Endothelial cell of umbilical vein (primary cell): ENCODE data around the gene ACIN1. TPM values are rescaled to one million over a fixed set of nuclear protein-coding genes. Genes with fewer than 3 reads are reported as not detected.

Source experiments
- BruUV-seq: library from RNA; stranded (reverse); fragments of 400-500 nt; replicated peaks from 2 replicates; lab custom pipeline; 2021; lab: Mats Ljungman, UMichigan
- CTCF ChIA-PET: fragments of 300-600, 350-600 bp; sonication (Branson Sonifier 250); formaldehyde crosslinking; loops from one replicate; lab custom pipeline; 2021; ENCODE audit warnings: antibody characterized with exemption, inconsistent platforms; lab: Charles Lee
- POLR2A ChIA-PET: fragments of 300-600, 350-600 bp; sonication (Branson Sonifier 250); formaldehyde crosslinking; loops from one replicate; lab custom pipeline; 2021; ENCODE audit warnings: antibody characterized with exemption, inconsistent platforms; lab: Charles Lee
- DNase-seq: peaks from one replicate; pipeline ENCODE4 v3.0.0-alpha.2; 2011; ENCODE audit warnings: low read depth, low spot score
- FAIRE-seq: peaks from 2 replicates; lab custom pipeline; 2011; peaks lifted over from hg19 to GRCh38; lab: Jason Lieb, UNC
- H2AFZ ChIP-seq: 2 replicates; pipeline ENCODE4 v1.6.0; 2012; ENCODE audit warnings: low read depth, low read length, control low read depth, inconsistent platforms
- H3K27ac ChIP-seq: 2 replicates; pipeline ENCODE4 v1.5.1; 2011; ENCODE audit warnings: low read depth, mild to moderate bottlenecking, control low read depth, low read length, moderate library complexity; ENCODE audit not compliant: insufficient read depth
- H3K27me3 ChIP-seq, 2 experiments: 2 replicates each; pipeline versions ENCODE4 v1.6.0 to v1.6.1; 2011; ENCODE audit warnings: low read length in 2 of 2, mixed read lengths in 1 of 2; ENCODE audit not compliant: control insufficient read depth in 2 of 2, insufficient read depth in 2 of 2
- H3K36me3 ChIP-seq, 2 experiments: 2 replicates in 1 of 2; 3 replicates in 1 of 2; pipeline ENCODE4 v1.5.1; 2011; ENCODE audit warnings: low read length in 2 of 2, mild to moderate bottlenecking in 1 of 2, moderate library complexity in 1 of 2; ENCODE audit not compliant: control insufficient read depth in 2 of 2, insufficient read depth in 2 of 2; ENCODE audit errors: extremely low read depth in 1 of 2
- H3K4me1 ChIP-seq: 3 replicates; pipeline ENCODE4 v1.5.1; 2011; ENCODE audit warnings: mild to moderate bottlenecking, low read length; ENCODE audit not compliant: control insufficient read depth, insufficient read depth; ENCODE audit errors: extremely low read depth
- H3K4me2 ChIP-seq: 2 replicates; pipeline ENCODE4 v1.6.1; 2011; ENCODE audit warnings: low read length, control low read depth, mixed read lengths; ENCODE audit not compliant: insufficient read depth
- H3K4me3 ChIP-seq, 3 experiments: fragments of 200-600 bp in 1 of 3; sonication (generic), shearing (Covaris generic) in 1 of 3; replicated peaks in 1 of 3; 2 replicates each; pipeline ENCODE4 v1.5.1; 2011 to 2016; ENCODE audit warnings: control low read depth in 3 of 3, low read length in 3 of 3, mild to moderate bottlenecking in 2 of 3, inconsistent platforms in 1 of 3, low read depth in 1 of 3, moderate library complexity in 1 of 3; ENCODE audit not compliant: insufficient read depth in 1 of 3
- H3K79me2 ChIP-seq: 2 replicates; pipeline ENCODE4 v1.6.0; 2012; ENCODE audit warnings: low read length, inconsistent platforms; ENCODE audit not compliant: control insufficient read depth, insufficient read depth
- H3K9ac ChIP-seq: replicated peaks from 2 replicates; pipeline ENCODE3; 2011; ENCODE audit warnings: low read length, control low read depth; ENCODE audit not compliant: insufficient read depth; ENCODE audit errors: extremely low read depth
- H3K9me1 ChIP-seq: replicated peaks from 3 replicates; pipeline ENCODE4 v1.6.0; 2011; ENCODE audit warnings: mild to moderate bottlenecking, low read length; ENCODE audit not compliant: control insufficient read depth, insufficient read depth; ENCODE audit errors: extremely low read depth
- H3K9me3 ChIP-seq: replicated peaks from 2 replicates; pipeline ENCODE4 v1.5.1; 2012; ENCODE audit warnings: low read length, inconsistent platforms; ENCODE audit not compliant: control insufficient read depth, insufficient read depth
- H4K20me1 ChIP-seq: replicated peaks from 2 replicates; pipeline ENCODE3; 2011; ENCODE audit warnings: mild to moderate bottlenecking, low read length; ENCODE audit not compliant: control insufficient read depth, insufficient read depth; ENCODE audit errors: extremely low read depth
- CTCF ChIP-seq, 2 donors: IDR thresholded peaks; 1 replicate in 1 of 2; 2 replicates in 1 of 2; pipeline ENCODE4 v1.5.1; 2011; ENCODE audit warnings: low read length in 2 of 2, mild to moderate bottlenecking in 2 of 2, moderate library complexity in 2 of 2, control low read depth in 1 of 2, inconsistent platforms in 1 of 2, low read depth in 1 of 2; ENCODE audit not compliant: insufficient read depth in 1 of 2; ENCODE audit errors: extremely low read depth in 1 of 2
- EZH2 ChIP-seq: IDR thresholded peaks from 2 replicates; pipeline ENCODE4 v1.6.1; 2012; ENCODE audit warnings: borderline replicate concordance, low read depth, mild to moderate bottlenecking, moderate library complexity, low read length, inconsistent platforms; ENCODE audit not compliant: severe bottlenecking
- GATA2 ChIP-seq: IDR thresholded peaks from 2 replicates; pipeline ENCODE4 v1.7.0; 2011; ENCODE audit warnings: low read depth, mild to moderate bottlenecking, moderate library complexity, mixed read lengths, low read length; ENCODE audit not compliant: insufficient read length, insufficient read depth
- MAX ChIP-seq: IDR thresholded peaks from 2 replicates; pipeline ENCODE4 v1.6.1; 2011; ENCODE audit not compliant: insufficient read depth, insufficient read length
- POLR2A ChIP-seq: IDR thresholded peaks from 2 replicates; pipeline ENCODE4 v1.6.1; 2012; ENCODE audit warnings: low read depth, mild to moderate bottlenecking, control low read depth, low read length
- POLR2AphosphoS5 ChIP-seq: IDR thresholded peaks from 2 replicates; pipeline ENCODE4 v1.6.1; 2012; ENCODE audit warnings: low read depth, mild to moderate bottlenecking, control low read depth, low read length, moderate library complexity; ENCODE audit not compliant: insufficient read depth
- dilution Hi-C: fragments of 300-500 bp; cut with MboI; formaldehyde crosslinking; loops from one replicate; pipeline ENCODE4 v1.15.0; 2019; ENCODE audit warnings: low sequenced_read_pairs; ENCODE audit not compliant: extremely low pct_ligation_motif_present
- intact Hi-C: fragments of 100-400 bp; cut with micrococcal nuclease; formaldehyde crosslinking; loops from one replicate; pipeline ENCODE4 v1.10.0; 2022
- polyA plus RNA-seq, 4 experiments: library from polyadenylated mRNA; depleted of rRNA in 3 of 4; stranded (reverse) in 3 of 4; unstranded in 1 of 4; fragments of >200 nt; gene quantifications; 2 replicates each; pipeline versions ENCODE4 v1.2.1 to v1.2.3, GENCODE V29; 2011 to 2012; ENCODE audit warnings: missing spikeins in 1 of 4
- total RNA-seq: library from RNA; stranded (reverse); gene quantifications from 2 replicates; pipeline ENCODE4 v1.2.3, GENCODE V29; 2021

The ACIN1 gene
- total and polyA plus RNA-seq, 2 donors (not counting 3 experiments of a cell fraction or from before 2014, with no cell fraction given): 146 to 240 TPM

- dilution Hi-C loops: no loop called here
- POLR2A ChIA-PET: no interaction called here
- no peaks in the 10 kb centered on the region for H4K20me1 ChIP-seq
- no peaks in the 10 kb centered on the region for H3K79me2 ChIP-seq
- no peak overlapping the region for H3K4me2 ChIP-seq
- no peaks in the 10 kb centered on the region for H3K9me1 ChIP-seq
- intact Hi-C loops: loop anchor here (5.0 kb wide), 1 partner anchor 114 kb away; no protein-coding TSS in a partner anchor
- H3K27me3 ChIP-seq: peaks cover 9 to 10% of the 10 kb centered on the region in 2 experiments
- CTCF ChIA-PET: interaction anchor here (0.8 to 2.2 kb wide), 6 partner anchors 12 to 120 kb away, joined by 3 to 18 read pairs (median 6); partner anchors contain the start of genes ACIN1 and C14orf119
- no peak overlapping the region for H3K27ac ChIP-seq
- no TSS peak for BruUV-seq
- no peak overlapping the region for H3K9ac ChIP-seq
- H3K36me3 ChIP-seq: no peaks in the 10 kb centered on the region
- DNase-seq (no peak), FAIRE-seq (no peak)
- H2AFZ ChIP-seq: no peak overlapping the region
- no peaks in the 10 kb centered on the region for H3K4me1 ChIP-seq
- H3K4me3 ChIP-seq: no peak overlapping the region
- no peaks in the 10 kb centered on the region for H3K9me3 ChIP-seq
- TF ChIP-seq CTCF (IDR thresholded peaks at IDR 0.05; ENCODE audit: extremely low read depth in 1 of 2, insufficient read depth in 1 of 2, low read depth in 1 of 2, low read length in 2 of 2) (no peak), POLR2AphosphoS5 (no peak), POLR2A (no peak), EZH2 (no peak), MAX (no peak), GATA2 (no peak)
Observed at GRCh38 chr14:23106747-23107045, 11.8 kb upstream of the ACIN1 start.
